HG02642 (cell line): ENCODE results near the gene FNDC7.
"Not testable (repeated sequence)": the region's sequence is repeated elsewhere in the genome, so short reads cannot be mapped to it uniquely, and the experiment has no call there.

Source experiments
- ATAC-seq: cut with Tn5 transposase; IDR thresholded peaks from one replicate; pipeline ENCODE4 v1.9.1; 2021; ENCODE audit warnings: mild to moderate bottlenecking; ENCODE audit not compliant: unreplicated experiment, poor library complexity

Gene FNDC7

DNA sequence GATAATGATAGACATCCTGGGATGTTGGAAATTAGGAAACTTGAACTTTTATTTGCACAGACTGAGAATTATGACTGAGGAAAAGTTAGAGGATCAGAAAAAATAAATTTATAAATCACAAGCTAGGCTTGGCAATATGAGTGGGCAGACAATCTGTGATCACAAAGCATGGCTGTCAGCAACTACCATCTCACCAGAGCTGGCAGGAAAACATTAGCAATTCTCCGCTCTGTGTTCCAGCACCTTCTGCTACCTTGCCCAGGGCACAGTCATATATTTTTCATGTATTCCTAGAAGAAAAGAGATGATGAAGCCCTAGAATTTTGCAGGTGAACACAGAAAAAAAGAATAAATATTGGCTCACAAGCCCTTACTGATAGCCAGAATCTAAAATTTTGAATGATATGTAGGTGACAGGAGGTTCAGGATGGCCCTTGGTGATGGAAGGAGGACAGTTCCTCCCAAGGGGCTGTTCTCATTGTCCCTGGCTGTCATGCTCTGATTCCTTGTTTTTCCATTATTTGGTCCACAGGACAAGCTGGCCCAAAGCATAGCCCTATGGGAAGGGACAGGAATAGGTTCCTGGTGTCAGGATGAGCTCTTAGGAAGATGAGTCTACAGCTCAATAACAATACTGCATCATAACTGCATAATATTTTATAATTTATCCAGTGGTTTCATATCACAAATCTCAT lies 21.6 kb downstream of the FNDC7 start:
- no peak for ATAC-seq

- no peak for ATAC-seq
Observed at GRCh38 chr1:108742253-108742652, 29.5 kb downstream of the FNDC7 start.

DNA sequence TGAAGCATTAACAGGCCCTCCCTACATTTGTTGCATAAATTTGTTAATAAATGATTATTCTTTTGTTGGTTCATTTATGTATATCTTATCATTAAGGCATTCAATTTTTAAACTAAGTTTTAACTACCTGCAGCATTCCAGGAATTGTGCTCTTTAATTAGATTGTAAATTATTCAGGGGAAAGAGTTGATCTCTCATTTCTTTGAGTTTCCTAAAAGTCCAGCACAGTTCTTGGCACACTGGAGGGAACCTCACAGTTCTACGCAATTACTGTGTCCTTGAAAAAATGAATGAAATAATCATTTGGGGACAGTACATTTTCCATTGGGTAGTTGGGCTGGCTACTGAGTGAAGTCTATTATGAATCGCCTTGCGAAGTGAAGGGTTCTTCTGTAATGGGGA lies 33.3 kb downstream of the FNDC7 start:
- ATAC-seq = no peak

- peak; percentile 92 for ATAC-seq
Observed at GRCh38 chr1:108746382-108747170, 33.9 kb downstream of the FNDC7 start, which contains the start of gene STXBP3. Gene STXBP3 (plus strand): TSS chr1:108746674. CDS start chr1:108746738, 64 bp downstream.

- ATAC-seq = peak; percentile 26
Observed at GRCh38 chr1:108747171-108747850, 34.6 kb downstream of the FNDC7 start.

GRCh38 chr1:108747898-108748297 lies 35.2 kb downstream of the FNDC7 start:
- ATAC-seq = no peak

DNA sequence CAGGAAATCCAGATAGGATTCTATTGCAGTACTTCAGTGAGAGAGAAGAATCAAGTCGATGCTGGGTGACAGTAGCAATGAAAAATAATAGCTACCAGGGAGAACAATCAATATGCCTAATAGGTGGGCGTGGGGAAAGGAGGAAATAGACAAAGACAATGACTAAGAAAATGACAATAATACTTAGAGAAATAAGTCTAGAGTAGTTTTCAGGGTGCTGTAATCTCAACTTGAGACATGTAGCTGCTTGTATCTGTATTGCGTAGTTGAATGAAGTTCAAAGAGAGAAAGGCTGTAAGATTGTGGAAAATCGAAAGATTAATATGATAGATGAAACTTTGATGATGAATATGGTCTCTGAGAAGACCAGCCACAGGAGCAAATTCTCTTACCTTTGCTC lies 36.4 kb downstream of the FNDC7 start:
- ATAC-seq = no peak

GRCh38 chr1:108750476-108751181 lies 37.9 kb downstream of the FNDC7 start:
- ATAC-seq = no peak

DNA sequence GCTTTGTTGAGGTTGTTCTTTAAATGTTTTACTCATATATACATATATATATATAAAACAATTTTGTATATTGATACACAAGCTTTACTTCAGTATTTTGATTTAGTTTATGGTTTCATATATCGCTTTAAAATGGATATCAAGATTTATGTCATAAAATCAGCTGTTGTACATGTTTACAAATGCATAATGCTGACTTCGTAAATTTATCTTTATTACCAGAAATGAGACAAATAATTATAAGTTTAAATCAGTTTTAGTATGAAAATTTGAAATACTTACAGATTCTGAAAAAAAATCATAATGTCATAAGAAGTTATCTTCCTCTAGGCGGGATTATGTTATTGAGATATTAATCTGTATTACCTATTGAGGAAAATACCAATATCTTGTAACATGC lies 40.7 kb downstream of the FNDC7 start:
- ATAC-seq = no peak

DNA sequence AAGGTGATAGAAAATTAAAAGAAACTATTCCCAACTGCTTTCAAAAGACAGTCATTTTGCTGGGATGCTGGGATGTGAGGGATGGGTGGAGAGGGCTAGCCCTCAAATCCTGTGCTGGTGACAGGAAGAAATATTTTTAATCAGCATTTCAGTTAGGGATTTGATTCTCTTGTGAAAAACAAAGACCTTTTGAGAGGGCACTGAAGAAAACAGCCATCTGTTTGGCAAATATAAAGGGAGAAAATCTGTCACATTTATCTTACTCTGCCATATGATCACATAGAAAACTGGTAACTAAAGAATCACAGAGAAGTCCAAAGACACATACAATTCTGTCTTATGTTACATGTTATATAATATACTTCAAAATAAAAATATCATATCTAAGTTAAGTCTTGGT lies 46.1 kb downstream of the FNDC7 start:
- ATAC-seq = no peak

DNA sequence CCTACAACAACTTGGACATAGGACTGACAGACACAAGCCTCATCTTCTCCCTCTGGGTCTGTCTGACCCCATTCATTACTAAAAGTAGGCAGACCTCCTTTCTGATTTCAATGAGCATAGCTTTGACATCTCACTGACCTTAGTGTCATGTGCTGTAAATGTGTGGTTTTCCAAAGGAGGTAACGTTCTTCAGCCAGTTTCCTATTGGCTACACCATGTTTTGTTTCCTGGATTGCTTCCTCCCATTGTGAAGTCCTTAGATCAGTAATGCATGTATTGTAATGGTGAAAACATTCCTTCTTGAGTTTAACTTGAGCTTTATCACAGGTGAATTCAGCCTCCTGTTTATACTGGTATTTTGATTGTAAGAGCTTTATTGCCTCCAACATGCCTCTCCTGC lies 54.4 kb downstream of the FNDC7 start:
- no peak for ATAC-seq

GRCh38 chr1:108767708-108768107 lies 55.0 kb downstream of the FNDC7 start:
- ATAC-seq = no peak

GRCh38 chr1:108777839-108778238 lies 65.1 kb downstream of the FNDC7 start:
- no peak for ATAC-seq

- ATAC-seq = no peak
Observed at GRCh38 chr1:108779455-108779854, 66.7 kb downstream of the FNDC7 start.

GRCh38 chr1:108780937-108781574 lies 68.3 kb downstream of the FNDC7 start:
- no peak for ATAC-seq

GRCh38 chr1:108781575-108781944 lies 68.9 kb downstream of the FNDC7 start:
- not testable (repeated sequence) for ATAC-seq

DNA sequence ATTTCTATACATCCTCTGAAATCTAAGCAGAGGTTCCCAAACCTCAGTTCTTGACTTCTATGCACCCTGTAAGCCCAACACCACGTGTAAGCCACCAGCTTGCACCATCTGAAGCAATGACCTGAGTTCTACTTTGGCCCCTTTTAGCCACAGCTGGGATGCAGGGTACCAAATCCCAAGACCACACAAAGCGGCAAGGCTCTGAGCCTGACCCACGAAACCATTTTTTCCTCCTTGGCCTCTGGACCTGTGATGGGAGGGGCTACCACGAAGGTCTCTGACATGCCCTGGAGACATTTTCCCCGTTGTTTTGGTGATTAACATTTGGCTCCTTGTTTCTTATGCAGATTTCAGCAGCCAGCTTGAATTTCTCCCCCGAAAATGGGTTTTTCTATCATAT lies 72.6 kb downstream of the FNDC7 start:
- no peak for ATAC-seq

GRCh38 chr1:108785880-108786279 lies 73.2 kb downstream of the FNDC7 start:
- no peak for ATAC-seq

DNA sequence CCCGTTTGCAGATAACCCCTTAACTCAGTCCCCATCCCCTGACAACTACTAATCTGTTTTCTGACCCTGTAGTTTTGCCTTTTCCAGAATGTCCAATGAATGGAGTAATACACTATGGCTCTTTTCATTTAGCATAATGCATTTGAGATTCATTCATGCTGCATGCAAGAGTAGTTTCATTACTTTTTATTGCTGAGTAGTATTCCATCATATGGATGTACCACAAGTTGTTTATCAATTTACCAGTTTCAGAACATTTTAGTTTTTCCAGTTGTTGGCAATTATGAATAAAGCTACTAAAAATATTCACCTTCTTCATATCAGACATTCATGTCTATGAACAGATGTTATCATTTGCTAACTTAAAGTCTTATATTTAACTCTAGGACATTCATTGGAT lies 79.1 kb downstream of the FNDC7 start:
- ATAC-seq = no peak
